ENCODE results near the gene OR6C74. TPM values are rescaled to one million over a fixed set of nuclear protein-coding genes. Genes with fewer than 3 reads are reported as not detected.

OR6C74 gene
- polyA plus RNA-seq (ENCODE audit: insufficient read length), result not detected

- no peak for DNase-seq
Observed at GRCh38 chr12:55244309-55244708, at the start of gene OR6C74. Gene OR6C74, plus strand, starts transcription at chr12:55244609. Its CDS starts 2,679 bp downstream, at chr12:55247288.

- no peak for DNase-seq
Observed at GRCh38 chr12:55220725-55221124, 23.7 kb upstream of the OR6C74 start, which contains the start of gene OR10A7. Gene OR10A7, plus strand, starts transcription at chr12:55221025. Its CDS starts 0 bp downstream, at chr12:55221025.

- no peak for DNase-seq
Observed at GRCh38 chr12:55226523-55226922, 17.9 kb upstream of the OR6C74 start.

- no peak for DNase-seq
Observed at GRCh38 chr12:55227643-55228042, 16.8 kb upstream of the OR6C74 start.

GRCh38 chr12:55246159-55246558, 1.8 kb downstream of the OR6C74 start:
- DNase-seq, result no peak

GRCh38 chr12:55250944-55251343, 6.5 kb downstream of the OR6C74 start:
- no peak for DNase-seq

DNA sequence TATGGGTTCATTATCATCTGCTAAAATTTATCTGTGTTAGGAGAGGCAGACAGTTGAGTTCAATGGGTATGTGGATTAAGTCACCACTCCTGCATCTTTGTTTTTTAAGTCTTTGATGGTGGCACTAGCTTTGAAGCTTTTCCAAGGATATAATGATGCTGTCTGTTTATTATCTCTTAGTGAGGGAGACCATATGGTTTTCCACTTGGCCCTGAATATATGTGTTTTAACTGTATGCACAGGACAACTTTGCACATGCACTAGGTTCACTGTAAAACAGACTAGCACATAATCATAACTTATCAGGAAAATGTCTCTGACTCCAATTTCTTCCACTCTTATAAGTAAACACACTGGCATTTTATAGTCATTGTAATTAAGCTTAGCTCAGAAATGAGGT, 8.9 kb downstream of the OR6C74 start:
- no peak for DNase-seq

GRCh38 chr12:55256831-55257230, 12.4 kb downstream of the OR6C74 start:
- no peak for DNase-seq

GRCh38 chr12:55258303-55258702, 13.9 kb downstream of the OR6C74 start:
- DNase-seq, result no peak

DNA sequence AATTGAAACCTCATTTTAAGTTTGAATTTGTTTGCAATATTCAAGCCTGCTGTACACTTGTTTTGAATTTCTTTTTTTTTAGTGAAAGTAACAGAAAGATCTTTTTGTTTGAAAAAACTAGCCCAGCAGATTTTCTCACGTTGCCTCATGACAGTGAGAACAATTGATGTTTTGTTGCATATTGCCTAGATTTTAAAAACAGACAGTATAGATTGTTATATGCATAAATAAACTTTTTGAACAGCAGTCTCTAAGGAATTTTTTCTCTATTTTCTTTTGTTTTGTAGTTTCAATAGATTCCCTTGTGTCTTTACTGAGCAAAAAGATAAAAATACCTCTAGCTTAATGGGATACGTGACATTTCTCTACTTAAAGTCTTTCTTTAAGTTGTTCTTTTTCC, 36.6 kb downstream of the OR6C74 start:
- no peak for DNase-seq

GRCh38 chr12:55289999-55290398, 45.6 kb downstream of the OR6C74 start:
- DNase-seq, result no peak

Other genes with a start within 250 kb of the OR6C74 start
- gene NEUROD4, start 224.6 kb upstream of the OR6C74 start, polyA plus RNA-seq (ENCODE audit: insufficient read length), result not detected
- gene OR9K2, start 118.2 kb upstream of the OR6C74 start, polyA plus RNA-seq (ENCODE audit: insufficient read length), result not detected
- gene OR10A7, start 23.6 kb upstream of the OR6C74 start, polyA plus RNA-seq (ENCODE audit: insufficient read length), result not detected
- gene OR6C6, start 52.0 kb downstream of the OR6C74 start, polyA plus RNA-seq (ENCODE audit: insufficient read length), result not detected
- not detected for gene OR6C1, start 69.7 kb downstream of the OR6C74 start, polyA plus RNA-seq (ENCODE audit: insufficient read length)
- not detected for gene OR6C3, start 86.1 kb downstream of the OR6C74 start, polyA plus RNA-seq (ENCODE audit: insufficient read length)
- 0.08 TPM for gene OR6C75, start 118.4 kb downstream of the OR6C74 start, polyA plus RNA-seq (ENCODE audit: insufficient read length)
- not detected for gene OR6C65, start 155.9 kb downstream of the OR6C74 start, polyA plus RNA-seq (ENCODE audit: insufficient read length)
- not detected for gene OR6C76, start 181.6 kb downstream of the OR6C74 start, polyA plus RNA-seq (ENCODE audit: insufficient read length)
- gene OR6C2, start 199.5 kb downstream of the OR6C74 start, polyA plus RNA-seq (ENCODE audit: insufficient read length), result not detected
- gene OR6C70, start 225.5 kb downstream of the OR6C74 start, polyA plus RNA-seq (ENCODE audit: insufficient read length), result not detected
- gene OR6C68, start 247.8 kb downstream of the OR6C74 start, polyA plus RNA-seq (ENCODE audit: insufficient read length), result not detected